Stimulated activated CD4-positive, alpha-beta T cell treated with anti-CD3 and anti-CD28 coated beads, Interleukin-1b, Interleukin-23, amount 100 ng/mL, for 1 hour (primary cell): Measurements from ENCODE around the gene FXYD1.
"Not testable (repeated sequence)": the region's sequence is repeated elsewhere in the genome, so short reads cannot be mapped to it uniquely, and the experiment has no call there.

Experiments
- DNase-seq, 2 donors: peaks; one replicate each; pipeline ENCODE4 v3.0.0-alpha.2; 2020; ENCODE audit warnings: low read depth in 2 of 2

The FXYD1 gene

DNA sequence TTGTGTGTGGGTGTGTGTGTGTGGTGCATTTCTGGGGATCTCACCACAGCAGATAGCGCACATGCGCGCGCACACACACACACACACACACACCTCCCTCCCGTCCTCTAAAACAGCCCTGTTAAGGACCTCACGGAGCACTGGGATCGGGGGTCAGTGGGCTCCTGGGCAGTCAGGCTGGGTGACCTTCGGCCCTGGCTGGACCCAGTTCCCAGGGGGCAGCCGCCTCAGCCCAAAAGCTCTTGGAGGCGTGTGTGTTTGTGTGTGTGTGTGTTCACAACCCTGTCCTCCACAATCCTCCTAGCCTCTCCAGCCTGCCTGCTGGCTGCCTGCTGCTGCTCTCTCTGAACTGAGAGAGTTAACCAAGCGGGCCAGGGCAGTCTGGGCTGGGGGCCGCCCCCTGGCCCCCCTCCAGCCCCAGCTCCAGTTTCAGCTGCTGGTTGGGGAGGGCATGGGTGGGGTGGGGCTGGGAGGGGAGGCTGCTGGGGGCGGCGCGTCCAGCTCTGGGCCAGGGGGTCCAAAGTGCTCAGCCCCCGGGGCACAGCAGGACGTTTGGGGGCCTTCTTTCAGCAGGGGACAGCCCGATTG is at the start of gene FXYD1:
FXYD1 (plus strand) TSS at position 520 of the 588 bp plus-strand sequence. CDS start 1,256 bp downstream, outside the sequence.
- no peak for DNase-seq

DNA sequence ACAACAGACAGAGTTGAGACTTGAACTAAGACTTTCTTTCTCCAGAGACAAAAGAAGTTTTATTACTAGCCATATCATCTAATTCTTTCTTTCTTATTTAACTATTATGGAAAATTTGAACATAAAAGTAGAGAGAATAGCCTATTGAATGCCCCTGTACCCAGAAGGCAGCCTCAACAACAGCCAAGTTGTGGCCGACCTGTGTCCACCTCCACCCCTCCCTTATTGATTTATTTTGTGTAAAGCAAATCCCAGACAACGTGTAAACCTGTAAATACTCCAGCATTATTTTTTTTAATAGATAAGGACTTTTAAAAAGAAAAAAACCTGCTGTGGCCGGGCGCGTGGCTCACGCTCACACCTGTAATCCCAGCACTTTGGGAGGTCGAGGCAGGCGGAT is 49.1 kb upstream of the FXYD1 start:
- no peak for DNase-seq

DNA sequence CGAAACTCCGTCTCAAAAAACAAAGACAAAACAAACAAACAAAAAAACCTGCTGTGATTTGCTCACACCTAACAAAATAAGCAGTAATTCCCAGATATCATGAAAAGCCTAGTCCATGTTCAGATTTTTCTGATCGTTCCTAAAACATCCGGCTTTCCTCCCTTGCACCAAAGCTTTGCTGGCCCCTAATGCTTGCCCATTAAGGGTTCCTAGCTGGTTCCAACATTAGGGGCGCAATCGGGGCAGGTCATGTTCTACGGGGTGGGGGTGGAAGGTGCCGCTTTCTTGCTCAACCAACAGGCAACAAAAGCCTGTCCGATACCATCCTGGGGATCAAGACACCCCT is 48.5 kb upstream of the FXYD1 start:
- no peak for DNase-seq

DNA sequence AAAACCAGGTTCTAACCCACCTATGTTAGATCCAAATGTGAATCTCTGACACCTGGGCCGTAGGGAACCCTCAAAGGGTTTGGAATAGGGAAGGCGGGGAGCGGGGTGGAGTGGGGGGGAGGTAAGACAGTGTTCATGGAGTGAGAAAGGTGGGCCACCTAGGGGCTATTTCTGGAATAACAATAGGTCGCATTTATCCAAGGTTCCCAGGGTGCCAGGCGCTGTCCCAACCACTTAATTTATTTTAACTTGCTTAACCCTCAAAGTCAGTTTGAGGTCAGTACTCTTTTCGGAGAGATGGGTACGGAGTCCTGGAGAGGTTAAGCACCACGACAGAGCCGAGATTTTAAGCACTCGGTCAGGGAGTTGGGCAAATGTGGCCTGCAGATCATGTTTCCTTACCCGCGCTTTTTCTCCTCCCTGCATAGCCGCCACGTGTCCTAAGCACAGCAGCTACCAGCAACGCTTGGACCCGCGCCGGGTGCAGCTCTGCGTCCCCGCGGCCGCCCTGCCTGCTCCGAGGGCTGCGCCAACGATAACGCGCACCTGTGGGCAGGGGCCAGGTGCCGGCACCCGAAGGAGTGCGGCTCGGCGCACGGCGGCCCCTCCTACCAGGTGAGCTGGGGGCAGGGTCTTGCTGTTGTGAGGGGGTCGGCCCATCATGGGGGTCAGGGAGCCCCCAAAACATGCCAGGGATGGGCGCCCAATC is 48.0 kb upstream of the FXYD1 start:
- no peak for DNase-seq

DNA sequence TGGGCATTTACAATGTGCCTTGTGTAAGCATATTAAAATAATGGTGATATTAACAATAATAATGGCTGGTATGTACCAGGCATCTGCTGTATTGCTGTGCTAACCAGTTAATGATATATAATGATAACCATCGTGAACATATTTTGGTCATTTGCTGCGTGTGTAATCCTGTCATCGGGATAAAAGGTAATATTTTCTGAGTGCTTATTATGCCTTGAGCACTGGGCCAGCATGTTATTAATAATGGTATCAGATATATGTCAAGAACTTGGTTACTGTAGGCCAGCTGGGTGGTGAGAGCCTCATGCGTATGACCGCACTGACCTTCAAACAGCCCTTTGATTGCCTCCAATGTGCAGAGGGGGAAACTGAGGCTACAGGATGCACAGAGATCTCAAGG is 45.2 kb upstream of the FXYD1 start:
- DNase-seq, result no peak

DNA sequence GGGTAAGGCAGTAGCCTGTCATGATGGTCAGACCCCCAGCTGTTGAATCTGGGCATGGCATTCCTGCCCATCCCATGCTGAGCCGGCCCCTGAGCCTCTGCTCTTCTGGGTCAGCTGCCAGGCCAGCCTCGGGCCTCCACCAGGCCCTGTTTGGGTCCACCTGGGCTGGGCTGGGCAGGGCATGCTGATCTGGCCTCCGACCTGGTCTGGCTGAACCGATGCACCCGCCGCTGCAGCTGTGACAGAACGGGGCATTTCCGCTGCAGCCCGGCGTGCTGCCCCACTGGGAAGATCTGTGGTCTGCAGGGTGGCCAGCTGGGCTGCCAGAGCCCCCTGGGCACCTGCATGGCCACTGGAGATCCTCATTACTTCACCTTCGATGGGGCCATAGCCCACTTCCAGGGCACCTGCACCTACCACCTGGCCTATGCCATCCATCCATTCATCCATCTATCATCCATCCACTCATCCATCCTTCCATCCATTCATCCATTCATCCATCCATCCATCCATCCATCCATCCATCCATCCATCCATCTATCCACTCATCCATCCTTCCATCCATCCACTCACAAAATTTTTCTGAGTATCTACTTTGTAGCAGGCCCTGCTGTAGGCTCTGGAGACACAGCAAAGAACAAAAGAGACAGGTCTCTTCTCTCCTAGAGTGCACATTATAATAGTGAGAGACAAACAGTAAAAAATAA is 44.5 kb upstream of the FXYD1 start:
- no peak for DNase-seq

DNA sequence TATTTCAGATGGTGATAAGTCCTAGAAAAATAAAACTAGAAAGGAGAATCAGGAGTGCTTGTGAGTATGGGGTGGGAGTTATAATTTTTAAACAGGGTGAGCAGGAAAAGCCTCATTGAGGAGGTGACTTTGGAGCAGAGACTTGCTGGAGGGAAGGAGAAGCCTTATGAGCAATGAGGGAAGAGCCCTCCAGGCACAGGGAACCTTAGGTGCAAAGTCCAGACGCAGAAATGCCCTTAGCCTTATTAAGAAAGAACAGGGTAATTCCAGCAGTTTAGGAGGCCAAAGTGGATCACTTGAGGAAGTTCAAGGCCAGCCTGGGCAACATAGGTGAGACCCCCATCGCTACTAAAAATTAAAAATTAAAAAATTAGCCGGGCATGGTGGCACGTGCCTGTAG is 44.0 kb upstream of the FXYD1 start:
- DNase-seq, result no peak

DNA sequence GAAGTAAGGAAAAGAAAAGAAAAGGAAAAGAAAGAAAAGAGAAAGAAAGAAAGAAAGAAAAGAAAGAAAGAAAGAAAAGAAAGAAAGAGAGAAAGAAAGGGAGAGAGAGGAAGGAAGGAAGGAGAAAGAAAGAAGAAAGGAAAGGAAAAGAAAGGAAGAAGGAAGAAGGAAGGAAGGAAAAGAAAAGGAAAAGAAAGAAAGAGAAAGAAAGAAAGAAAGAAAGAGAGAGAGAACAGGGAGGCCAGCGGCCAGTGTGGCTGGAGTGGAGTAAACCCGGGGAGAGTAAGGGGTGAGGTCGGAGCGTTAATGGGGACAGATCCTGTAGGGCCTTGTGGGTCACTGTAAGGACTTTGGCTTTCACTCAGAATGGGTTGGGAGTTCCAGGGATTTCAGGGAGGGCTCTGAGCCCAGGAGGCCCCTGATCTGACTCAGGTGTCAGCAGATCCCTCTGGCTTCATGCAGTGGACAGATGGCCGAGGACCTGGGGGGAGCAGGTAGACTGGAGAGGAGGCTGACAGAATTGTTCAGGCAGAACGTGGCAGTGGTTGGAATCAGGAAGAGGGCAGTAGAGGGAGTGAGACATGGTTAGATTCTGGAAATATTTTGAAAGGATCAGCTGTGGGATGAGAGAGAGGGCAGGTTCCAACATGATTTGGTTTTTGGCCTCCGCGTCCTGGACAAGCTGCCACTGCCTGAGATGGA is 42.8 kb upstream of the FXYD1 start:
- DNase-seq, result no peak

DNA sequence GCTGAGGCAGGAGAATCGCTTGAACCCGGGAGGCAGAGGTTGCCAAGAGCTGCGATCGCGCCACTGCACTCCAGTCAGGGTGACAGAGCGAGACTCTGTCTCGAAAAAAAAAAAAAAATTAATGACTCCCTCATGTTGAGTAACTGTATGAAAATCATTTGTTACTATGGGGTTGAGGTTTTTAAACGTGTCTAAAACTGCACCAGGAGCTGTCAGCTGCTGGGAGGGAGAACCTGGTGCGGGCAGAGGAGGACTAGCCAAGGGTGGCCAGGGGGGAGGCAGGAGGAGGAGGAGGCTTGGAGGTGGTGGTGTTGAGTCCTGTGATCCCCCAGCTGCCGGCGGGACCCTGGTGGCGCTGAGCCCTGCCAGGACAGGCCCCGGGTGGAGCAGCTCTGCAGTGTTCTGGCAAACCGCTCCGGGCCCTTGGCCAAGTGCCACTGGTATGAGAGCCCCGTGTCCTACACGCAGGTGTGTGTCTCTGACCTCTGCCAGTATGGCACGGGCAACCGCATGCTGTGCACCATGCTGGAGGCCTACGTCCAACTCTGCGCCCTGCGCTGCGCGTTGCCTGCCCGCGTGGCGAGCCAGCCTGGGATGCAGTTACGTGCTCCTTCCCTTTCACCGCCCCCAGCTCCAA is 40.1 kb upstream of the FXYD1 start:
- DNase-seq, result no peak

DNA sequence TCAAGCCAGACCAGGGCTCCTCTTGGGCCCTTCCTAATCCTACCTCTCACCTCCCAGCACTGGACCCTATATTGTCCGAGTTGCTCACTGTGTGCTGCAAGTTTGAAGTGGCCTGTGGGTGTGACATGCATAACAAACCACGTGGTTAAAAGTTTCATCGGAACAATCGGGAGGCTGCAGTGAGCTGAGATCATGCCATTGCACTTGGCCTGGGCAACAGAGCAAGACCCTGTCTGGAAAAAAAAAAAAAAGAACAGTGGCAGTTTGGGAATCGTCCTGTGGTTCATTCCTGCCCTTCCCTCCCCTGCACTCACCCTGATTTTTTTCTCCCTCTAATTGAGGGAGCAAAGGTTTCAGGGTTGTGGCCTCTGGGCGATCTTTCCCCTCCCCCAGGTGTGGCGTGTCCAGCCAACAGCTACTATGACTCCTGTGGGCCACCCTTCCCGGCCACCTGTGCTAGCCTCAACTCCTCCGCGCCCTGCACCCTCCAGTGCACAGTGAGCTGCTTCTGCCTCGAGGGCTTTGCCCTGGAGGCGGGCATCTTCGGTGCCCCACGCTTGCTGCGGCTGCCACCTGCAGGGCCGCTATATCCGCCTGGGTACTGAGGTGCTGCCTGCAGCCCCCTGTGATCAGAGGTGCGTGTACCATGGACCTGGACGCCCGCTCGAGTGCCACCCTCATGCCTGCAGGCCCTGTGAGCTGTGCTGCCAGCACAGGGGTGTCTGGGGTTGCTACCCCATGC is 39.3 kb upstream of the FXYD1 start:
- no peak for DNase-seq

DNA sequence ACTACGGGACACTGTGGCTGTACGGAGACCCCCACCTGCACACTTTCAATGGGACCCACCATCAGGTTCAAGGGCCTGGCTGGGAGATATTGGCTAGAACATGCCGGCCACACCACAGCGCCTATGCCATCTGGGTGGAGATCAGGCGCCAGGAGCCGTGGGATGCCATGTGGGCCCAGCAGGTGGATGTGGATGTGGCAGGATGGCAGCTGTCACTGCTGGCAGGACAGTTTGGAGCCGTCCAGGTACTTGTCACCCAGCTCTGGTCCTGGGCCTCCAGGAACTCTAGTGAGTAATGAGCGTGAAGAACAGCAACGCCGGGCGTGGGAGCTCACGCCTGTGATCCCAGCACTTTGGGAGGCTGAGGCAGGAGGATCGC is 38.7 kb upstream of the FXYD1 start:
- no peak for DNase-seq

DNA sequence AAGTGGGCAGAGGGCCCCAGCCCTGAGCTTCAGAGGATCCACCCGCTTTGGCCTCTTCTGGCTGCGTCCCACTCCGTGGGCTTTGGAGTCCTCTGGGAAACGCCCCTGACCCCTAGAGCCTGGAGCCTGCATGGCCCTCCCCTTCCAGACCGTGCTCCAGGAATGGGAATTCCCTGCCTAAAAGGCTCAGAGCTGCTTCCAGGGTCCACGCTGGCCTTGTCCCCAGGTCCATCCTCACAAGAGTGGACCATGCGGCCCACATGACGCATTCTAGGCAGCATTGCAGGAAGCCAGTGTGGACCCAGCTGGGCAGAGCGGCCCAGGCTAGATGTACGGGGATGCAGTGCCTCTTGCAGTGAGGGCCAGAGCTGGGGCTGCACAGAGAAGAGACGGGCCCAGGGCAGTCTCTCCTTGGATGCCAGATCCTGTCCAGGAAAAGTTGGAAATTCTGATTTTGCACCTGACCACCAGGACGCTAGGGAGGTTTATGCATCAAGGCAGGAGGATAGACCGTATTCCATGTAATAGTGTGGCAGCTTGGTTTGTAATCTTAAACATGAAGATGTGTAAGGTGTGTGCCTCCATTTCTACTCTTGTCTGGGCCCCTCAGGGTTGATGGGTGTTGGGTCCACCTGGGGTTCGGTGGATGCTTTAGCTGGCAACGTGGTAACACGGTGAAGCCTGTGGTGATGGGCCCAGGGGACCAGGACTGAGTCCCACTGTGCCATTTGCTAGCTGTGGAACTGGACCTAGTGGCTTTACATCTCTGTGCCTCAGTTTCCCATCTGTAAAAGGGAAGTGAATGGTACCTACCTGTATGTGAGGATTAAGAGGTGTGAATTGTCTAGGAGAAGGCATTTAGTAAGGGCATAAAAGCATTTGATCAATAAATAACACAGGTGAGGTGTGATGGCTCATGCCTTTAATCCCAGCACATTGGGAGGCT is 37.8 kb upstream of the FXYD1 start:
- no peak for DNase-seq

DNA sequence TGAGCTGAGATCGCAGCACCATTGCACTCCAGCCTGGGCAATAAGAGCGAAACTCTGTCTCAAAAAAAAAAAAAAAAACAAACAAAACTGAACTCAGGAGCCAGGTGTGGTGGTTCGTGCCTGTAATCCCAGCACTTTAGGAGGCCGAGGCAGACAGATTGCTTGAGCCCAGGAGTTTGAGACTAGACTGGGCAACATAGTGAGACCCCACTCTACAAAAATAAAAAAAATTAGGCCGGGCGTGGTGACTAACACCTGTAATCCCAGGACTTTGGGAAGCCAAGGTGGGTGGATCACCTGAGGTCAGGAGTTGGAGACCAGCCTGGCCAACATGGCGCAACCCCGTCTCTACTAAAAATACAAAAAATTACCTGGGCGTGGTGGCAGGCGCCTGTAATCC is 36.7 kb upstream of the FXYD1 start:
- DNase-seq, result not testable (repeated sequence)

DNA sequence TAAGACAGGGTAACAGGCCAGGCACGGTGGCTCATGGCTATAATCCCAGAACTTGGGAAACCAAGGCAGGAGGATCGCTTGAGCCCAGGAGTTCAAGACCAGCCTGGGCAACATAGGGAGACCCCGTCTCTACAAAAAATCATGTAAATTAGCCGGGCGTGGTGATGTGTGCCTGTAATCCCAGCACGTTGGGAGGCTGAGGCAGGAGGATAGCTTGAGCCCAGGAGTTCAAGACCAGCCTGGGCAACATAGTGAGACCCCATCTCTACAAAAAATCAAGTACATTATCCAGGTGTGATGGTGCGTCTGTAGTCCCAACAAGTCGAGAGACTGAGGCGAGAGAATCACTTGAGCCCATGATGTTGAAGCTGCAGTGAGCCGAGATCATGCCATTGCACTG is 35.0 kb upstream of the FXYD1 start:
- not testable (repeated sequence) for DNase-seq

DNA sequence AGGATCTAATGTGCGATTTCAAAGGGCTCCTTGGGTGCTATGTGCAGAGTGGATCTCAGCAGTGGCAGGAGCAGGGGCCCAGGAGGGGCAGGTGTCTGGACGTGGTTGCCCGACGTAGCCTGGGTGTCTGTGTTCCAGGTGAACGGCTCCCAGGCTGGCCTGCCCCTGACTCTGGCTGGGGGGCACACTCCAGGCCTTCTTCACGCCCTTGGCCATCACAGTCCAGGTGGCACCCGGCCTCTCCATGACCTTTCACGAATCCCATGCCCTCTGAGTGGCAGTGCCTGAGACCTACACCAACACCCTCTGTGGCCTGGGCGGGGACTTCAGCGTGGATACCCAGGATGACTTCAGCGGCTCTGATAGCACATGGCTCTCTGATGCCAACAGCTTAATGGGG is 34.3 kb upstream of the FXYD1 start:
- DNase-seq, result no peak

DNA sequence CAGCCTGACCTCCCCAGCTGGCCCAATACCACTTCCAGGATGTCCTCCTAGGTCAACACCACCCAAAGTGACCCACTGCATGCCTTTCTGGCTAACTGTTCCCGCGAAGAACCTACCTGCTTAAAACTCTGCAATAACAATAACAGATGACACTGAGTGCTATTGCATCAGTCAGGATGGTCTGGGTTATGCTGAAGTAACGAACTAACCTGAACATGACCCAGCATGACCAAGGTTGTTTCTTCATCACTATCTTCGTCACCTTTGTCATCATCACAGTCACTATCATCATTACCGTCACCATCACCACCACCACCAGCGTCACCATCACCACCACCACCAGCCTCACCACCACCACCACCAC is 33.6 kb upstream of the FXYD1 start:
- DNase-seq, result no peak

DNA sequence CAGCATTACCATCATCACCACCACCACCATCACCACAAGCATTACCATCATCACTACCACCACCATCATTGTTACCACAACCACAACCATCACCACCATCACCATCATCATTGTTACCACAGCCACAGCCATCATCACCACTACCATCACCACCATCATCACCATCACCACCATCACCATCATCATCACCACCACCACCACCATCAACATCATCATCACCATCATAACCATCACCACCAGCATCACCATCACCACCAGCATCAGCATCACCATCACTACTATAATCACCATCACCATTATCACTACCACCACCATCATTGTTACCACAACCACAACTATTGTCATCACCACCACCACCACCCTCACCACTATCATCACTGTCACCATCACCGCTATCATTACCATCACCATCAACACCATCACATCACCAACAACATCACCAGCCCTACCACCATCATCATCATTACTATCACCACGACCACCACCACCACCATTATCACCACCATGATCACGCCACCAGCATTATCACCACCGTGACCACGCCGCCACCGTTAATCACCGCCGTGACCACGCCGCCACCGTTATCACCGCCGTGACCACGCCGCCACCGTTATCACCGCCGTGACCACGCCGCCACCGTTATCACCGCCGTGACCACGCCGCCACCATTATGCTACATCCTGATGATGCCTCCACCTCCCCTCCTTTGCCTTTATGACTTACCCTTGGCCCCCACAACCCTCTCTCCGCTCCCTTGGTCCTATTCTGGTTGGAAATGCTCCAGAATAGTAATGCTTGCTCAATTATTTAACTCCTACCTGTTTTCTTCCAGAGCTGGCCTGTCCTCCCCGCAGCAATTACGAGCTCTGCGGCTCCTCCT is 33.0 kb upstream of the FXYD1 start:
- no peak for DNase-seq

DNA sequence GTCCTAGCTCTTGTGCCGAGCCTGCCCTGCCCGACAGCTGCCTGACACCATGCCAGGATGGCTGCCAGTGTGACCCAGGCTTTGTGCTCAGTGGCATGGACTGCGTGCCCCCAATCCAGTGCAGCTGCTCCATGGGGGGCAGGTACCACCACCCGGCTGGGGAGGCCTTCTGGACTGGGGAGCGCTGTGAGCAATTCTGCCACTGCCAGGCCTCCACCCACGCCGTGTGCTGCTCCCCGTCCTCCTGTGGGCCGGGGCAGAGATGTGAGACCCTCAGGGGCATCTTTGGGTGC is 32.4 kb upstream of the FXYD1 start:
- DNase-seq, result no peak

DNA sequence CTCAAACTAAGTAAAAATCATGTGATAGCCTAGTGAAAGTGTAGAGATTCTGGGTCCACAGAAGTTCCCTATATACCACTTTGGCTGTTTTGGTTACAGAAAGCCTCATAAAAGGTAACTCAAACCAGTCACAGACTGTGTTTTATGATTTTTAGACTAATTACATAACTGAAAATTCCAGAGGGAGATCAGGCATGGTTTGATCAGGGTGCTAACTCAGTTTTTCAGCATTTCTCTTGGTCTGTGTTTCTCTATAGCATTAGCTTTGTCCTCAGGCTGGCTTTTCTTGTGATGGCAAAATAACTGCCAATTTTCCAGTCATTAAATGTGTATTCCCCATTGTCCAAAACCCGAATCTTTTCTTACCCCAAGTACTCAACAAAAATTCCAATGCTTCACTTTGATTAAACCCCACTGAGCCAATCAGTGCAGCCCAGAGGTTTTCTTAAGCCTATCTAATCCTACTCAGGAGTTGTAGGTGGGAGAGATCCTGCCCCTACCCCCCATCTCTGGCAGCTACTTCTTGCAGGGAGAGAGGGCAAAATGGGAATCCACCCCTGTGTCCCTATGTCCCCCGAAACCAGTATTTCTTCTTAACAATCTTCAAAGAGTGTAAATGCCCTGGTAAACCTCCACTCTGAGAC is 31.6 kb upstream of the FXYD1 start:
- no peak for DNase-seq
